Upper lobe of left lung (tissue), 6 donors: ENCODE measurements around the gene PAQR8. TPM values are rescaled to one million over a fixed set of nuclear protein-coding genes. Genes with fewer than 3 reads are reported as not detected.

Source experiments
- ATAC-seq, 2 donors: fragments of 200-7000 bp; cut with Tn5 transposase; one replicate each; pipeline ENCODE4 v1.9.1; 2022; ENCODE audit warnings: mild to moderate bottlenecking in 2 of 2, moderate library complexity in 2 of 2; ENCODE audit not compliant: low FRiP score in 2 of 2
- DNase-seq, 2 donors: peaks; one replicate each; pipeline ENCODE4 v3.0.0-alpha.2; 2019 to 2020
- H3K27ac ChIP-seq, 4 donors: fragments of 200-600 bp; sonication (generic); one replicate each; pipeline ENCODE4 v1.5.1; 2016 to 2019
- H3K27me3 ChIP-seq, 4 donors: fragments of 200-600 bp; sonication (generic); one replicate each; pipeline ENCODE4 v1.5.1; 2017 to 2019
- H3K36me3 ChIP-seq, 4 donors: fragments of 200-600 bp; sonication (generic); one replicate each; pipeline ENCODE4 v1.5.1; 2016 to 2019
- H3K4me1 ChIP-seq, 4 donors: fragments of 200-600 bp; sonication (generic); one replicate each; pipeline ENCODE4 v1.5.1; 2018 to 2019
- H3K4me3 ChIP-seq, 4 donors: fragments of 200-600 bp; sonication (generic); one replicate each; pipeline ENCODE4 v1.5.1; 2017 to 2019; ENCODE audit warnings: mild to moderate bottlenecking in 2 of 4, moderate library complexity in 1 of 4
- H3K9me3 ChIP-seq, 4 donors: fragments of 200-600 bp; sonication (generic); one replicate each; pipeline ENCODE4 v1.5.1; 2018 to 2019
- CTCF ChIP-seq, 6 experiments: fragments of 450-650 bp in 4 of 6; fragments of 200-600 bp in 2 of 6; sonication (generic) in 2 of 6; IDR thresholded peaks; one replicate each; pipeline ENCODE4 v1.5.1; 2016 to 2019; ENCODE audit warnings: antibody characterized with exemption in 6 of 6
- EP300 ChIP-seq, 4 donors: sonication (generic); formaldehyde crosslinking; IDR thresholded peaks; one replicate each; pipeline ENCODE4 v1.5.1; 2017; ENCODE audit warnings: antibody characterized with exemption in 4 of 4, control low read depth in 2 of 4
- POLR2A ChIP-seq, 4 donors: fragments of 450-650 bp; IDR thresholded peaks; one replicate each; pipeline ENCODE4 v1.5.1; 2016 to 2017; ENCODE audit warnings: antibody characterized with exemption in 4 of 4, mild to moderate bottlenecking in 2 of 4
- POLR2AphosphoS5 ChIP-seq, 2 donors: sonication (generic); formaldehyde crosslinking; IDR thresholded peaks; one replicate each; pipeline ENCODE4 v1.5.1; 2017; ENCODE audit warnings: antibody characterized with exemption in 2 of 2
- WGBS, 2 donors: methylation state at CpG; one replicate each; pipeline ENCODE4 v1.1.5; 2017 to 2018; 5-methylcytosine and 5-hydroxymethylcytosine counted together
- total RNA-seq, 6 donors: library from RNA; depleted of rRNA in 4 of 6; stranded (reverse); fragments of >200 nt in 4 of 6; gene quantifications; one replicate each; pipeline versions ENCODE4 v1.1.0 to v1.2.1, GENCODE V29; 2016 to 2021
- donor health status: DM: no; HTN: no; CAD: no; lungs with moderate emphysema.
- donor health status: DM: no; HTN: yes; CAD: no; lungs with severe emphysema.

Gene PAQR8
- total RNA-seq, 6 donors from 2014 or later = 3.4 to 21.6 (median 9.3) TPM

GRCh38 chr6:52392944-52393343 is 31.0 kb downstream of the PAQR8 start:
- no peak overlapping the region for H3K27ac ChIP-seq
- DNase-seq = no peak
- peaks cover 11 to 19% (median 15%) of the 10 kb centered on the region in 4 donors for H3K4me1 ChIP-seq
- H3K36me3 ChIP-seq = no peaks in the 10 kb centered on the region
- no peaks in the 10 kb centered on the region for H3K27me3 ChIP-seq
- no peak overlapping the region for H3K4me3 ChIP-seq
- no peak for TF ChIP-seq POLR2A (IDR thresholded peaks at IDR 0.05)
- TF ChIP-seq CTCF (IDR thresholded peaks at IDR 0.05) = no peak
- TF ChIP-seq POLR2AphosphoS5 (IDR thresholded peaks at IDR 0.05) = no peak
- no peak for TF ChIP-seq EP300 (IDR thresholded peaks at IDR 0.05)
- no peak for ATAC-seq
- WGBS, 2 donors = 47 to 65% methylated on average over 1 of the region's 1 CpG
- no peaks in the 10 kb centered on the region for H3K9me3 ChIP-seq

GRCh38 chr6:52393780-52394179 is 31.8 kb downstream of the PAQR8 start:
- ATAC-seq (no peak), DNase-seq (no peak)
- Histone ChIP-seq H3K9me3 (no peaks in the 10 kb centered on the region), H3K4me3 (no peak overlapping the region), H3K27ac (no peak overlapping the region), H3K27me3 (no peaks in the 10 kb centered on the region), H3K36me3 (no peaks in the 10 kb centered on the region), H3K4me1 (peaks cover 11 to 18% (median 15%) of the 10 kb centered on the region in 4 donors)
- 100% methylated on average over 1 of the region's 1 CpG for WGBS, 2 donors
- TF ChIP-seq EP300 (IDR thresholded peaks at IDR 0.05) (no peak), CTCF (IDR thresholded peaks at IDR 0.05) (no peak), POLR2AphosphoS5 (IDR thresholded peaks at IDR 0.05) (no peak), POLR2A (IDR thresholded peaks at IDR 0.05) (no peak)

GRCh38 chr6:52394251-52394666 is 32.3 kb downstream of the PAQR8 start:
- DNase-seq = no peak
- 81 to 83% methylated on average over 4 of the region's 4 CpGs for WGBS, 2 donors
- no peaks in the 10 kb centered on the region for H3K9me3 ChIP-seq
- no peak for TF ChIP-seq POLR2AphosphoS5 (IDR thresholded peaks at IDR 0.05)
- no peak for TF ChIP-seq POLR2A (IDR thresholded peaks at IDR 0.05)
- no peak for TF ChIP-seq CTCF (IDR thresholded peaks at IDR 0.05)
- TF ChIP-seq EP300 (IDR thresholded peaks at IDR 0.05) = no peak
- no peak overlapping the region for H3K4me3 ChIP-seq
- ATAC-seq = no peak
- no peak overlapping the region for H3K27ac ChIP-seq
- H3K36me3 ChIP-seq = no peaks in the 10 kb centered on the region
- H3K4me1 ChIP-seq = peaks cover 9 to 15% (median 14%) of the 10 kb centered on the region in 4 donors
- no peaks in the 10 kb centered on the region for H3K27me3 ChIP-seq

- DNase-seq (no peak), ATAC-seq (no peak)
- Histone ChIP-seq H3K36me3 (no peaks in the 10 kb centered on the region), H3K9me3 (no peaks in the 10 kb centered on the region), H3K27me3 (no peaks in the 10 kb centered on the region), H3K27ac (no peak overlapping the region), H3K4me3 (no peak overlapping the region), H3K4me1 (peaks cover 0 to 4% (median 0%) of the 10 kb centered on the region in 4 donors)
- TF ChIP-seq POLR2AphosphoS5 (IDR thresholded peaks at IDR 0.05) = no peak
- TF ChIP-seq CTCF (IDR thresholded peaks at IDR 0.05) = no peak
- TF ChIP-seq EP300 (IDR thresholded peaks at IDR 0.05) = no peak
- no peak for TF ChIP-seq POLR2A (IDR thresholded peaks at IDR 0.05)
- 84 to 96% methylated on average over 2 of the region's 2 CpGs for WGBS, 2 donors
Observed at GRCh38 chr6:52395969-52396368, 34.0 kb downstream of the PAQR8 start.
